Progenitor cell of endocrine pancreas (in vitro differentiated cells): Measurements from ENCODE around the gene GALNT5. TPM values are rescaled to one million over a fixed set of nuclear protein-coding genes. Genes with fewer than 3 reads are reported as not detected.

ENCODE experiments used
- DNase-seq: peaks from one replicate; pipeline ENCODE4 v3.0.0; 2021; ENCODE audit warnings: low spot score; ENCODE audit not compliant: unreplicated experiment
- H3K27ac Mint-ChIP-seq: 2 replicates; pipeline ENCODE4 v1.8.0; 2021; ENCODE audit warnings: mild to moderate bottlenecking, moderate library complexity, mixed read lengths
- H3K27me3 Mint-ChIP-seq: 2 replicates; pipeline ENCODE4 v1.8.0; 2021; ENCODE audit warnings: mixed read lengths
- H3K36me3 Mint-ChIP-seq: 2 replicates; pipeline ENCODE4 v1.8.0; 2022; ENCODE audit warnings: mixed read lengths; ENCODE audit not compliant: insufficient read depth
- H3K4me1 Mint-ChIP-seq: 2 replicates; pipeline ENCODE4 v1.8.0; 2021; ENCODE audit warnings: low read depth, mixed read lengths
- H3K4me3 Mint-ChIP-seq: 2 replicates; pipeline ENCODE4 v1.8.0; 2021; ENCODE audit warnings: low read depth, mild to moderate bottlenecking, moderate library complexity, mixed read lengths
- H3K9me3 Mint-ChIP-seq: 2 replicates; pipeline ENCODE4 v1.8.0; 2021; ENCODE audit warnings: low read depth, mixed read lengths
- total RNA-seq: library from RNA; stranded (reverse); gene quantifications from 2 replicates; pipeline ENCODE4 v1.2.1, GENCODE V29; 2021
- TF ChIP-seq, protein P1 (sequence below): fragments of 200-600 bp; sonication (generic); IDR thresholded peaks from one replicate; pipeline ENCODE4 v1.5.0; 2021; ENCODE audit warnings: antibody characterized with exemption, mild to moderate bottlenecking; ENCODE audit not compliant: unreplicated experiment

The GALNT5 gene
- total RNA-seq, 1 donor from 2014 or later, result 0.60 TPM

DNA sequence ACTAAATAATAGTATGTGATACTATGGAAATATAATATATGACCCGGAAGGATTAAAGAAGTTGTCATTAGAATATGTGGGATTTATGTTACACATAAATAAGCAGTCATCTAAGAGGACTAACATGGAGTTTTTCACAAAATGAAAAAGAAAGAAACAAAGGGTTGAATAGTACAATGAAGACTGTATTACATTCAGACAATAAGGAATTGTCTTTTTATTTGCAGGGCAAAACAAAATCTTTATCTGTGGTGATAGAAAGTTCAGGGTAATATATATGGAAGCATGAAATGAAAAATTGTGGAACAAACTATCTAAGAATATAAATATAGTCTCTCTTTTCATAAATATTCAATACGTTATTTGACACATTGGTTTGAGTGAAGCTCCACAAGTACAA lies 62.3 kb downstream of the GALNT5 start:
- H3K36me3 Mint-ChIP-seq, result no peaks in the 10 kb centered on the region
- H3K9me3 Mint-ChIP-seq, result no peaks in the 10 kb centered on the region
- H3K4me3 Mint-ChIP-seq, result no peak overlapping the region
- DNase-seq, result no peak
- H3K27ac Mint-ChIP-seq, result no peak overlapping the region
- no peaks in the 10 kb centered on the region for H3K4me1 Mint-ChIP-seq
- TF ChIP-seq, protein P1, sequence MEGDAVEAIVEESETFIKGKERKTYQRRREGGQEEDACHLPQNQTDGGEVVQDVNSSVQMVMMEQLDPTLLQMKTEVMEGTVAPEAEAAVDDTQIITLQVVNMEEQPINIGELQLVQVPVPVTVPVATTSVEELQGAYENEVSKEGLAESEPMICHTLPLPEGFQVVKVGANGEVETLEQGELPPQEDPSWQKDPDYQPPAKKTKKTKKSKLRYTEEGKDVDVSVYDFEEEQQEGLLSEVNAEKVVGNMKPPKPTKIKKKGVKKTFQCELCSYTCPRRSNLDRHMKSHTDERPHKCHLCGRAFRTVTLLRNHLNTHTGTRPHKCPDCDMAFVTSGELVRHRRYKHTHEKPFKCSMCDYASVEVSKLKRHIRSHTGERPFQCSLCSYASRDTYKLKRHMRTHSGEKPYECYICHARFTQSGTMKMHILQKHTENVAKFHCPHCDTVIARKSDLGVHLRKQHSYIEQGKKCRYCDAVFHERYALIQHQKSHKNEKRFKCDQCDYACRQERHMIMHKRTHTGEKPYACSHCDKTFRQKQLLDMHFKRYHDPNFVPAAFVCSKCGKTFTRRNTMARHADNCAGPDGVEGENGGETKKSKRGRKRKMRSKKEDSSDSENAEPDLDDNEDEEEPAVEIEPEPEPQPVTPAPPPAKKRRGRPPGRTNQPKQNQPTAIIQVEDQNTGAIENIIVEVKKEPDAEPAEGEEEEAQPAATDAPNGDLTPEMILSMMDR, result no peak
- H3K27me3 Mint-ChIP-seq, result no peaks in the 10 kb centered on the region

- TF ChIP-seq, protein P1, result no peak
- no peaks in the 10 kb centered on the region for H3K4me1 Mint-ChIP-seq
- H3K4me3 Mint-ChIP-seq, result no peak overlapping the region
- H3K36me3 Mint-ChIP-seq, result no peaks in the 10 kb centered on the region
- H3K27ac Mint-ChIP-seq, result no peak overlapping the region
- no peaks in the 10 kb centered on the region for H3K27me3 Mint-ChIP-seq
- DNase-seq, result no peak
- H3K9me3 Mint-ChIP-seq, result no peaks in the 10 kb centered on the region
Measured at GRCh38 chr2:157320409-157320808, 62.9 kb downstream of the GALNT5 start.

GRCh38 chr2:157321466-157321865 lies 64.0 kb downstream of the GALNT5 start:
- H3K4me3 Mint-ChIP-seq, result no peak overlapping the region
- H3K36me3 Mint-ChIP-seq, result no peaks in the 10 kb centered on the region
- H3K27me3 Mint-ChIP-seq, result no peaks in the 10 kb centered on the region
- TF ChIP-seq, protein P1, result no peak
- H3K4me1 Mint-ChIP-seq, result no peaks in the 10 kb centered on the region
- DNase-seq, result no peak
- no peaks in the 10 kb centered on the region for H3K9me3 Mint-ChIP-seq
- no peak overlapping the region for H3K27ac Mint-ChIP-seq

DNA sequence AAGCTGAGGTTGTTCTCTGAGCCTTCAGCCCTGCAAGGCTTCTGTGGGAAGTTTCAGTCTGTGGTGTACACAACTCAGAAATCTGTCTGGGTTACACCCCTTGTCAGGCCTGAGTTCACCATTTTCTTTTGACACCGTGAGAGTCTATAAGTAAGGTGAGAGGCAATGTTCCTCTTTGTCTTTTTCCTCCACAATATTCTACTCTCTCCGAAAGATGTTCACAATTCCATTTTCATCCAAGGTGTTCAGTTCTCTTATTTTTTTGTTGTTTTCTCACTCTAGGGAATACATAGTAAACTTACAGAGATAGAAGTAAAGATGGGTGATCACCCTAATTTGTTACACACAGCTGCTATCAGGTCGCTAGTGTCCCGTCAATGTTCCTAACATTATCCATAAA lies 64.9 kb downstream of the GALNT5 start:
- H3K27me3 Mint-ChIP-seq, result no peaks in the 10 kb centered on the region
- H3K27ac Mint-ChIP-seq, result no peak overlapping the region
- no peaks in the 10 kb centered on the region for H3K4me1 Mint-ChIP-seq
- H3K36me3 Mint-ChIP-seq, result no peaks in the 10 kb centered on the region
- H3K4me3 Mint-ChIP-seq, result no peak overlapping the region
- no peaks in the 10 kb centered on the region for H3K9me3 Mint-ChIP-seq
- no peak for DNase-seq
- TF ChIP-seq, protein P1, result no peak

- DNase-seq, result no peak
- H3K4me1 Mint-ChIP-seq, result peaks cover 3% of the 10 kb centered on the region
- H3K27me3 Mint-ChIP-seq, result no peaks in the 10 kb centered on the region
- no peak overlapping the region for H3K27ac Mint-ChIP-seq
- TF ChIP-seq, protein P1, result no peak
- H3K4me3 Mint-ChIP-seq, result no peak overlapping the region
- no peaks in the 10 kb centered on the region for H3K36me3 Mint-ChIP-seq
- H3K9me3 Mint-ChIP-seq, result no peaks in the 10 kb centered on the region
Measured at GRCh38 chr2:157324331-157324843, 66.9 kb downstream of the GALNT5 start.
